ENCODE measurements around the gene MS4A3.
"Not testable (repeated sequence)": the region's sequence is repeated elsewhere in the genome, so short reads cannot be mapped to it uniquely, and the experiment has no call there.

DNA sequence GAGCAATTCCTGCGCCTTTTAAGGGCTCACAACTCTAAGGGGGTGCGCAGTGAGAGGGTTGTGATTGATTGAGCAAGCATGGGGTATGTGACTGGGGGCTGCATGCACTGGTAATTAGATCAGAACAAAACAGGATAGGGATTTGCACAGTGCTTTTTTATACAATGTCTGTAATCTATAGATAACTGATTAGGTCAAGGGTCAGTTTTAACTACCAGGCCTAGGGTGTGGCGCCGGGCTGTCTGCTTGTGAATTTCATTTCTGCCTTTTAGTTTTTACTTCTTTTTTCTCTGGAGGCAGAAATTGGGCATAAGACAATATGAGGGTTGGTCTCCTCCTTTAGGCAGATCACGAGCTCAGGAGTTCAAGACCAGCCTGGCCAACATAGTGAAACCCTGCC, 52.2 kb downstream of the MS4A3 start:
- not testable (repeated sequence) for TF ChIP-seq HNF4A (conservative IDR thresholded peaks at IDR 0.05); GABPA (IDR thresholded peaks at IDR 0.05 in 1 of 2, conservative IDR thresholded peaks at IDR 0.05 in 1 of 2)
- TF ChIP-seq, protein P1, sequence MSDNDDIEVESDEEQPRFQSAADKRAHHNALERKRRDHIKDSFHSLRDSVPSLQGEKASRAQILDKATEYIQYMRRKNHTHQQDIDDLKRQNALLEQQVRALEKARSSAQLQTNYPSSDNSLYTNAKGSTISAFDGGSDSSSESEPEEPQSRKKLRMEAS (IDR thresholded peaks at IDR 0.05), result not testable (repeated sequence)
- TF ChIP-seq, protein P2, sequence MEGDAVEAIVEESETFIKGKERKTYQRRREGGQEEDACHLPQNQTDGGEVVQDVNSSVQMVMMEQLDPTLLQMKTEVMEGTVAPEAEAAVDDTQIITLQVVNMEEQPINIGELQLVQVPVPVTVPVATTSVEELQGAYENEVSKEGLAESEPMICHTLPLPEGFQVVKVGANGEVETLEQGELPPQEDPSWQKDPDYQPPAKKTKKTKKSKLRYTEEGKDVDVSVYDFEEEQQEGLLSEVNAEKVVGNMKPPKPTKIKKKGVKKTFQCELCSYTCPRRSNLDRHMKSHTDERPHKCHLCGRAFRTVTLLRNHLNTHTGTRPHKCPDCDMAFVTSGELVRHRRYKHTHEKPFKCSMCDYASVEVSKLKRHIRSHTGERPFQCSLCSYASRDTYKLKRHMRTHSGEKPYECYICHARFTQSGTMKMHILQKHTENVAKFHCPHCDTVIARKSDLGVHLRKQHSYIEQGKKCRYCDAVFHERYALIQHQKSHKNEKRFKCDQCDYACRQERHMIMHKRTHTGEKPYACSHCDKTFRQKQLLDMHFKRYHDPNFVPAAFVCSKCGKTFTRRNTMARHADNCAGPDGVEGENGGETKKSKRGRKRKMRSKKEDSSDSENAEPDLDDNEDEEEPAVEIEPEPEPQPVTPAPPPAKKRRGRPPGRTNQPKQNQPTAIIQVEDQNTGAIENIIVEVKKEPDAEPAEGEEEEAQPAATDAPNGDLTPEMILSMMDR (IDR thresholded peaks at IDR 0.05; ENCODE audit: low read depth, low read length, missing input control), result not testable (repeated sequence)
- TF ChIP-seq, protein P3, sequence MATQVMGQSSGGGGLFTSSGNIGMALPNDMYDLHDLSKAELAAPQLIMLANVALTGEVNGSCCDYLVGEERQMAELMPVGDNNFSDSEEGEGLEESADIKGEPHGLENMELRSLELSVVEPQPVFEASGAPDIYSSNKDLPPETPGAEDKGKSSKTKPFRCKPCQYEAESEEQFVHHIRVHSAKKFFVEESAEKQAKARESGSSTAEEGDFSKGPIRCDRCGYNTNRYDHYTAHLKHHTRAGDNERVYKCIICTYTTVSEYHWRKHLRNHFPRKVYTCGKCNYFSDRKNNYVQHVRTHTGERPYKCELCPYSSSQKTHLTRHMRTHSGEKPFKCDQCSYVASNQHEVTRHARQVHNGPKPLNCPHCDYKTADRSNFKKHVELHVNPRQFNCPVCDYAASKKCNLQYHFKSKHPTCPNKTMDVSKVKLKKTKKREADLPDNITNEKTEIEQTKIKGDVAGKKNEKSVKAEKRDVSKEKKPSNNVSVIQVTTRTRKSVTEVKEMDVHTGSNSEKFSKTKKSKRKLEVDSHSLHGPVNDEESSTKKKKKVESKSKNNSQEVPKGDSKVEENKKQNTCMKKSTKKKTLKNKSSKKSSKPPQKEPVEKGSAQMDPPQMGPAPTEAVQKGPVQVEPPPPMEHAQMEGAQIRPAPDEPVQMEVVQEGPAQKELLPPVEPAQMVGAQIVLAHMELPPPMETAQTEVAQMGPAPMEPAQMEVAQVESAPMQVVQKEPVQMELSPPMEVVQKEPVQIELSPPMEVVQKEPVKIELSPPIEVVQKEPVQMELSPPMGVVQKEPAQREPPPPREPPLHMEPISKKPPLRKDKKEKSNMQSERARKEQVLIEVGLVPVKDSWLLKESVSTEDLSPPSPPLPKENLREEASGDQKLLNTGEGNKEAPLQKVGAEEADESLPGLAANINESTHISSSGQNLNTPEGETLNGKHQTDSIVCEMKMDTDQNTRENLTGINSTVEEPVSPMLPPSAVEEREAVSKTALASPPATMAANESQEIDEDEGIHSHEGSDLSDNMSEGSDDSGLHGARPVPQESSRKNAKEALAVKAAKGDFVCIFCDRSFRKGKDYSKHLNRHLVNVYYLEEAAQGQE (IDR thresholded peaks at IDR 0.05), result not testable (repeated sequence)
